Measurements from ENCODE around the gene ZNF710. TPM values are rescaled to one million over a fixed set of nuclear protein-coding genes. Genes with fewer than 3 reads are reported as not detected.

The ZNF710 gene
- total RNA-seq, 1 donor from 2014 or later = 34.7 TPM

- Mint-ChIP-seq H3K27me3 (no peaks in the 10 kb centered on the region), H3K4me1 (ENCODE audit: unreplicated experiment) (peaks cover 47% of the 10 kb centered on the region), H3K36me3 (peaks cover 4% of the 10 kb centered on the region), H3K27ac (peak overlapping the region; percentile 83), H3K9me3 (no peaks in the 10 kb centered on the region), H3K4me3 (peak overlapping the region; percentile 53)
- TF ChIP-seq CTCF (conservative IDR thresholded peaks at IDR 0.05) = no peak
- DNase-seq (ENCODE audit: extremely low spot score, unreplicated experiment) = no peak
Observed at GRCh38 chr15:90033006-90033405, 31.9 kb downstream of the ZNF710 start.

- TF ChIP-seq CTCF (conservative IDR thresholded peaks at IDR 0.05) = no peak
- Mint-ChIP-seq H3K27me3 (no peaks in the 10 kb centered on the region), H3K4me1 (ENCODE audit: unreplicated experiment) (peaks cover 52% of the 10 kb centered on the region), H3K27ac (peak overlapping the region; percentile 90), H3K36me3 (peaks cover 3% of the 10 kb centered on the region), H3K9me3 (no peaks in the 10 kb centered on the region), H3K4me3 (no peak overlapping the region)
- no peak for DNase-seq (ENCODE audit: extremely low spot score, unreplicated experiment)
Observed at GRCh38 chr15:90033448-90033847, 32.3 kb downstream of the ZNF710 start.

- peak overlapping the region; percentile 65 for H3K4me3 Mint-ChIP-seq
- H3K9me3 Mint-ChIP-seq = no peaks in the 10 kb centered on the region
- no peaks in the 10 kb centered on the region for H3K27me3 Mint-ChIP-seq
- H3K4me1 Mint-ChIP-seq (ENCODE audit: unreplicated experiment) = peaks cover 65% of the 10 kb centered on the region
- no peak for TF ChIP-seq CTCF (conservative IDR thresholded peaks at IDR 0.05)
- peak overlapping the region; percentile 90 for H3K27ac Mint-ChIP-seq
- no peaks in the 10 kb centered on the region for H3K36me3 Mint-ChIP-seq
- no peak for DNase-seq (ENCODE audit: extremely low spot score, unreplicated experiment)
Observed at GRCh38 chr15:90035095-90035839, 34.1 kb downstream of the ZNF710 start.

- H3K27me3 Mint-ChIP-seq = no peaks in the 10 kb centered on the region
- no peaks in the 10 kb centered on the region for H3K36me3 Mint-ChIP-seq
- no peaks in the 10 kb centered on the region for H3K9me3 Mint-ChIP-seq
- H3K4me3 Mint-ChIP-seq = peak overlapping the region; percentile 65
- peak overlapping the region; percentile 90 for H3K27ac Mint-ChIP-seq
- no peak for TF ChIP-seq CTCF (conservative IDR thresholded peaks at IDR 0.05)
- H3K4me1 Mint-ChIP-seq (ENCODE audit: unreplicated experiment) = peaks cover 71% of the 10 kb centered on the region
- DNase-seq (ENCODE audit: extremely low spot score, unreplicated experiment) = no peak
Observed at GRCh38 chr15:90035840-90036230, 34.7 kb downstream of the ZNF710 start.

- Mint-ChIP-seq H3K36me3 (no peaks in the 10 kb centered on the region), H3K4me3 (peak overlapping the region; percentile 49), H3K9me3 (no peaks in the 10 kb centered on the region), H3K27ac (peak overlapping the region; percentile 90), H3K4me1 (ENCODE audit: unreplicated experiment) (peaks cover 70% of the 10 kb centered on the region), H3K27me3 (no peaks in the 10 kb centered on the region)
- DNase-seq (ENCODE audit: extremely low spot score, unreplicated experiment) = no peak
- TF ChIP-seq CTCF (conservative IDR thresholded peaks at IDR 0.05) = no peak
Observed at GRCh38 chr15:90036343-90036742, 35.2 kb downstream of the ZNF710 start.
